COR-L47 (cell line): Measurements from ENCODE around the gene GANC.

Experiments
- DNase-seq: peaks from one replicate; lab custom pipeline; 2025; lab: John Stamatoyannopoulos, UW

The GANC gene

GRCh38 chr15:42348083-42348482 is 75.1 kb downstream of the GANC start:
- DNase-seq = no peak

- no peak for DNase-seq
Measured at GRCh38 chr15:42349186-42349585, 76.2 kb downstream of the GANC start.

GRCh38 chr15:42352401-42352800 is 79.4 kb downstream of the GANC start:
- DNase-seq = no peak

- DNase-seq = no peak
Measured at GRCh38 chr15:42353061-42353460, 80.1 kb downstream of the GANC start.

GRCh38 chr15:42354824-42355223 is 81.8 kb downstream of the GANC start:
- no peak for DNase-seq

GRCh38 chr15:42355291-42355690 is 82.3 kb downstream of the GANC start:
- DNase-seq = no peak

- DNase-seq = no peak
Measured at GRCh38 chr15:42356851-42357250, 83.8 kb downstream of the GANC start.

- DNase-seq = no peak
Measured at GRCh38 chr15:42358141-42358540, 85.1 kb downstream of the GANC start.

- no peak for DNase-seq
Measured at GRCh38 chr15:42359249-42359648, 86.2 kb downstream of the GANC start, which contains the start of gene CAPN3. Gene CAPN3 (plus strand): TSS chr15:42359501. CDS start chr15:42359806, 305 bp downstream.

GRCh38 chr15:42359985-42360384 is 87.0 kb downstream of the GANC start:
- no peak for DNase-seq

- no peak for DNase-seq
Measured at GRCh38 chr15:42360535-42361112, 87.6 kb downstream of the GANC start.

- no peak for DNase-seq
Measured at GRCh38 chr15:42363487-42363886, 90.5 kb downstream of the GANC start.

GRCh38 chr15:42363942-42364341 is 90.9 kb downstream of the GANC start:
- DNase-seq = no peak

GRCh38 chr15:42364529-42364928 is 91.5 kb downstream of the GANC start:
- DNase-seq = peak; percentile 33

- no peak for DNase-seq
Measured at GRCh38 chr15:42365921-42366550, 93.0 kb downstream of the GANC start.

- DNase-seq = no peak
Measured at GRCh38 chr15:42367041-42367440, 94.0 kb downstream of the GANC start.

GRCh38 chr15:42368096-42368495 is 95.1 kb downstream of the GANC start:
- DNase-seq = no peak

GRCh38 chr15:42371096-42371495 is 98.1 kb downstream of the GANC start:
- DNase-seq = no peak

- no peak for DNase-seq
Measured at GRCh38 chr15:42373274-42373673, 100.3 kb downstream of the GANC start.

GRCh38 chr15:42373936-42374335 is 100.9 kb downstream of the GANC start:
- no peak for DNase-seq

- DNase-seq = no peak
Measured at GRCh38 chr15:42374810-42375209, 101.8 kb downstream of the GANC start.

- DNase-seq = no peak
Measured at GRCh38 chr15:42375252-42375651, 102.3 kb downstream of the GANC start.

GRCh38 chr15:42375941-42376340 is 102.9 kb downstream of the GANC start:
- DNase-seq = no peak

- DNase-seq = no peak
Measured at GRCh38 chr15:42378011-42378410, 105.0 kb downstream of the GANC start.
